Testis (tissue), 2 donors: ENCODE data around the gene TYROBP.

Experiments
- POLR2A ChIP-seq: fragments of 450-650 bp; IDR thresholded peaks from one replicate; pipeline ENCODE4 v1.6.1; 2017; ENCODE audit warnings: antibody characterized with exemption, mild to moderate bottlenecking, moderate library complexity
- TF ChIP-seq, protein P1 (sequence below), 3 experiments: fragments of 450-650 bp in 2 of 3; fragments of 200-600 bp in 1 of 3; sonication (generic) in 1 of 3; IDR thresholded peaks; one replicate each; pipeline ENCODE4 v1.5.1; 2016 to 2019; ENCODE audit warnings: antibody characterized with exemption in 3 of 3, mild to moderate bottlenecking in 2 of 3, moderate library complexity in 1 of 3

DNA sequence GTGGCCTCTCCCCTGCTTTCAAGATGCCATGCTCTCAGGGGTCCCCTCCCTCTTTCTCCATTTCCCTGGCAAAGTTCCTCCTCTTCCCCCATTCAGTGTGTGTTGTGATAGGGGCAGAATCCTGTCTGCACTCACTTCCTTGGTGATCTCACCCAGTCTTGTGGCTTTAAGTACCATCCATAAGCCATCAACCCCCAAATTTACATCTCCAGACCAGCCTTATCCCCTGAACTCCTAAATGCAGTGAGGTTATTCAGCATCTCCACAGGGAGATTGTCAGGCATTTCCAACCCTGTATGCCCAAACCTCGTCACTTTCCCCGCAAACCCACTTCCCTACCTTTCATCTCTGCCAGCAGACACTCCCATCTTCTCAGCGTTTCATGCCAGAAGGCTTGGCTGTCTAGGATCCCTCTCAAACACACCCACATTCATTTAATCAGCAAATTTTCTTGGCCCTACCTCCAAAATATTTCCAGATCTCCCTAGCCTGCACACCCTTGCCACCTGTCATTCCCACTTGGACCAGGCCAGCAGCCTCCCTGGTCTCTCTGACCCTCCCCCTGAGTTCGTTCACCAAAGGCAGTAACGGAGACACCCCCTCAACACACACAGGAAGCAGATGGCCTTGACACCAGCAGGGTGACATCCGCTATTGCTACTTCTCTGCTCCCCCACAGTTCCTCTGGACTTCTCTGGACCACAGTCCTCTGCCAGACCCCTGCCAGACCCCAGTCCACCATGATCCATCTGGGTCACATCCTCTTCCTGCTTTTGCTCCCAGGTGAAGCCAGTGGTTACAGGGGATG, 6.0 kb downstream of the TYROBP start, which contains the start of gene HCST:
- TF ChIP-seq, protein P1, sequence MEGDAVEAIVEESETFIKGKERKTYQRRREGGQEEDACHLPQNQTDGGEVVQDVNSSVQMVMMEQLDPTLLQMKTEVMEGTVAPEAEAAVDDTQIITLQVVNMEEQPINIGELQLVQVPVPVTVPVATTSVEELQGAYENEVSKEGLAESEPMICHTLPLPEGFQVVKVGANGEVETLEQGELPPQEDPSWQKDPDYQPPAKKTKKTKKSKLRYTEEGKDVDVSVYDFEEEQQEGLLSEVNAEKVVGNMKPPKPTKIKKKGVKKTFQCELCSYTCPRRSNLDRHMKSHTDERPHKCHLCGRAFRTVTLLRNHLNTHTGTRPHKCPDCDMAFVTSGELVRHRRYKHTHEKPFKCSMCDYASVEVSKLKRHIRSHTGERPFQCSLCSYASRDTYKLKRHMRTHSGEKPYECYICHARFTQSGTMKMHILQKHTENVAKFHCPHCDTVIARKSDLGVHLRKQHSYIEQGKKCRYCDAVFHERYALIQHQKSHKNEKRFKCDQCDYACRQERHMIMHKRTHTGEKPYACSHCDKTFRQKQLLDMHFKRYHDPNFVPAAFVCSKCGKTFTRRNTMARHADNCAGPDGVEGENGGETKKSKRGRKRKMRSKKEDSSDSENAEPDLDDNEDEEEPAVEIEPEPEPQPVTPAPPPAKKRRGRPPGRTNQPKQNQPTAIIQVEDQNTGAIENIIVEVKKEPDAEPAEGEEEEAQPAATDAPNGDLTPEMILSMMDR (IDR thresholded peaks at IDR 0.05) = no peak
- TF ChIP-seq POLR2A = no peak
